CD4-positive, alpha-beta T cell treated with Interleukin-4 for 1 hour (primary cell): ENCODE results near the gene ADORA1.
A peak's percentile ranks its signal among the peaks of the same experiment; 100 is the strongest.

ENCODE experiments used
- DNase-seq, 2 donors: peaks; one replicate each; pipeline ENCODE4 v3.0.0-alpha.2; 2020 to 2022

Gene ADORA1

GRCh38 chr1:203175237-203175826 lies 47.8 kb downstream of the ADORA1 start, which contains the start of gene MYBPH:
Gene MYBPH (minus strand): TSS chr1:203175826. CDS start chr1:203175755, 71 bp downstream.
- no peak for DNase-seq

- DNase-seq = peak in 1 of 2 donors; percentile 23
Measured at GRCh38 chr1:203175827-203176241, 48.3 kb downstream of the ADORA1 start.

- DNase-seq = no peak
Measured at GRCh38 chr1:203176273-203177035, 48.9 kb downstream of the ADORA1 start.

- no peak for DNase-seq
Measured at GRCh38 chr1:203177036-203177405, 49.5 kb downstream of the ADORA1 start.

GRCh38 chr1:203177470-203178039 lies 50.0 kb downstream of the ADORA1 start:
- DNase-seq = no peak

- no peak for DNase-seq
Measured at GRCh38 chr1:203178083-203178482, 50.6 kb downstream of the ADORA1 start.

GRCh38 chr1:203178821-203179666 lies 51.5 kb downstream of the ADORA1 start:
- DNase-seq = no peak

GRCh38 chr1:203179667-203180005 lies 52.1 kb downstream of the ADORA1 start:
- no peak for DNase-seq

GRCh38 chr1:203180611-203181330 lies 53.2 kb downstream of the ADORA1 start:
- DNase-seq = no peak

- no peak for DNase-seq
Measured at GRCh38 chr1:203181586-203182386, 54.3 kb downstream of the ADORA1 start.

- DNase-seq = no peak
Measured at GRCh38 chr1:203182387-203182953, 54.9 kb downstream of the ADORA1 start.

- no peak for DNase-seq
Measured at GRCh38 chr1:203183828-203184227, 56.3 kb downstream of the ADORA1 start.

- no peak for DNase-seq
Measured at GRCh38 chr1:203184467-203184866, 56.9 kb downstream of the ADORA1 start.

GRCh38 chr1:203185061-203185461 lies 57.5 kb downstream of the ADORA1 start:
- no peak for DNase-seq

- no peak for DNase-seq
Measured at GRCh38 chr1:203185585-203185984, 58.1 kb downstream of the ADORA1 start.

GRCh38 chr1:203186091-203186445 lies 58.5 kb downstream of the ADORA1 start:
- DNase-seq = no peak

- no peak for DNase-seq
Measured at GRCh38 chr1:203186446-203187303, 59.1 kb downstream of the ADORA1 start, which contains the start of gene CHI3L1. Gene CHI3L1 (minus strand): TSS chr1:203186704. CDS start chr1:203186623, 81 bp downstream.

GRCh38 chr1:203187304-203187685 lies 59.8 kb downstream of the ADORA1 start:
- DNase-seq = no peak

- no peak for DNase-seq
Measured at GRCh38 chr1:203187689-203188264, 60.3 kb downstream of the ADORA1 start.

GRCh38 chr1:203188686-203189232 lies 61.2 kb downstream of the ADORA1 start:
- no peak for DNase-seq
